Measurements from ENCODE around the gene ANKRD44.
A peak's percentile ranks its signal among the peaks of the same experiment; 100 is the strongest.

The ANKRD44 gene

GRCh38 chr2:197322724-197323720, 12.4 kb upstream of the ANKRD44 start:
- DNase-seq (ENCODE audit: extremely low read depth, low read depth), result no peak
- no peak for TF ChIP-seq CTCF (IDR thresholded peaks at IDR 0.05; ENCODE audit: low read depth, low read length, missing control alignments)
- no peak overlapping the region for H3K4me3 ChIP-seq (replicated peaks; ENCODE audit: low read depth, low read length)

- H3K4me3 ChIP-seq (replicated peaks; ENCODE audit: low read depth, low read length), result no peak overlapping the region
- TF ChIP-seq CTCF (IDR thresholded peaks at IDR 0.05; ENCODE audit: low read depth, low read length, missing control alignments), result no peak
- DNase-seq (ENCODE audit: extremely low read depth, low read depth), result no peak
Measured at GRCh38 chr2:197322143-197322542, 11.6 kb upstream of the ANKRD44 start.

- H3K4me3 ChIP-seq (replicated peaks; ENCODE audit: low read depth, low read length), result no peak overlapping the region
- no peak for DNase-seq (ENCODE audit: extremely low read depth, low read depth)
- no peak for TF ChIP-seq CTCF (IDR thresholded peaks at IDR 0.05; ENCODE audit: low read depth, low read length, missing control alignments)
Measured at GRCh38 chr2:197315371-197315770, 4.8 kb upstream of the ANKRD44 start.

- TF ChIP-seq CTCF (IDR thresholded peaks at IDR 0.05; ENCODE audit: low read depth, low read length, missing control alignments), result no peak
- no peak overlapping the region for H3K4me3 ChIP-seq (replicated peaks; ENCODE audit: low read depth, low read length)
- no peak for DNase-seq (ENCODE audit: extremely low read depth, low read depth)
Measured at GRCh38 chr2:197312186-197312585, 1.6 kb upstream of the ANKRD44 start.

- no peak for DNase-seq (ENCODE audit: extremely low read depth, low read depth)
- H3K4me3 ChIP-seq (replicated peaks; ENCODE audit: low read depth, low read length), result peak overlapping the region; percentile 55
- TF ChIP-seq CTCF (IDR thresholded peaks at IDR 0.05; ENCODE audit: low read depth, low read length, missing control alignments), result no peak
Measured at GRCh38 chr2:197311421-197312033, 947 bp upstream of the ANKRD44 start.

GRCh38 chr2:197310987-197311420, 424 bp upstream of the ANKRD44 start:
- DNase-seq (ENCODE audit: extremely low read depth, low read depth), result no peak
- no peak for TF ChIP-seq CTCF (IDR thresholded peaks at IDR 0.05; ENCODE audit: low read depth, low read length, missing control alignments)
- peak overlapping the region; percentile 55 for H3K4me3 ChIP-seq (replicated peaks; ENCODE audit: low read depth, low read length)

Measured in HFF-Myc (cell line).